ENCODE results near the gene PRDM16. TPM values are rescaled to one million over a fixed set of nuclear protein-coding genes. Genes with fewer than 3 reads are reported as not detected.

PRDM16 gene
- total RNA-seq, 1 donor = 6.5 TPM

DNA sequence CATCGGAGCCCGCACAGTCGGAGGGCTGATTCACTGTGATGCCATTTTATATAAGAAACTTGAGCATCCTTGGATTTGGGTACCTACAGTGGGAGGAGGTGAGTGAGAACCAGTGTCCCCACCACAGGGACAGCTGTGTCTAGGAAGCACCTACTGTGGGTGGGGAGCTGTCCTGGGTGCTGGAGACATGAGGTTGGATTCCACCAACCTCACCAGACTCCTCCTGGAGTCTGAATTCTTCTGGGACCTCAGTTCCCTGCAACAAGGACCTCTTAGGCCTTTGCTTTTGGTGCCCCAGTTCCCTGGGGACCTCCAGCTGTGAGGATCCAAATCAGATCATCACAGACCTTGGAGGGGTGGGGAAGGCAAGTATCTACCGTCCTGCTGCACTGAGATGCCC is 188.8 kb downstream of the PRDM16 start:
- Histone ChIP-seq H3K4me3 (ENCODE audit: insufficient read depth, low read length) (no peak overlapping the region), H3K4me2 (ENCODE audit: insufficient read depth, low read length) (no peak overlapping the region), H3K79me2 (ENCODE audit: insufficient read depth, low read length) (no peaks in the 10 kb centered on the region), H3K9me3 (ENCODE audit: low read depth, low read length) (no peaks in the 10 kb centered on the region), H3K27ac (ENCODE audit: low read depth, low read length) (no peak overlapping the region), H3K36me3 (ENCODE audit: insufficient read depth, low read length) (no peaks in the 10 kb centered on the region), H2AFZ (ENCODE audit: low read length) (no peak overlapping the region), H4K20me1 (ENCODE audit: insufficient read depth, low read length) (peaks cover 6% of the 10 kb centered on the region), H3K4me1 (ENCODE audit: insufficient read depth, low read length) (no peaks in the 10 kb centered on the region), H3K27me3 (ENCODE audit: insufficient read depth, low read length) (no peaks in the 10 kb centered on the region)
- TF ChIP-seq, protein P1, sequence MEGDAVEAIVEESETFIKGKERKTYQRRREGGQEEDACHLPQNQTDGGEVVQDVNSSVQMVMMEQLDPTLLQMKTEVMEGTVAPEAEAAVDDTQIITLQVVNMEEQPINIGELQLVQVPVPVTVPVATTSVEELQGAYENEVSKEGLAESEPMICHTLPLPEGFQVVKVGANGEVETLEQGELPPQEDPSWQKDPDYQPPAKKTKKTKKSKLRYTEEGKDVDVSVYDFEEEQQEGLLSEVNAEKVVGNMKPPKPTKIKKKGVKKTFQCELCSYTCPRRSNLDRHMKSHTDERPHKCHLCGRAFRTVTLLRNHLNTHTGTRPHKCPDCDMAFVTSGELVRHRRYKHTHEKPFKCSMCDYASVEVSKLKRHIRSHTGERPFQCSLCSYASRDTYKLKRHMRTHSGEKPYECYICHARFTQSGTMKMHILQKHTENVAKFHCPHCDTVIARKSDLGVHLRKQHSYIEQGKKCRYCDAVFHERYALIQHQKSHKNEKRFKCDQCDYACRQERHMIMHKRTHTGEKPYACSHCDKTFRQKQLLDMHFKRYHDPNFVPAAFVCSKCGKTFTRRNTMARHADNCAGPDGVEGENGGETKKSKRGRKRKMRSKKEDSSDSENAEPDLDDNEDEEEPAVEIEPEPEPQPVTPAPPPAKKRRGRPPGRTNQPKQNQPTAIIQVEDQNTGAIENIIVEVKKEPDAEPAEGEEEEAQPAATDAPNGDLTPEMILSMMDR (IDR thresholded peaks at IDR 0.05; ENCODE audit: extremely low read depth, low read depth, low read length) = no peak
- peak; percentile 82 for DNase-seq (ENCODE audit: insufficient read length, low spot score, missing footprints)

DNA sequence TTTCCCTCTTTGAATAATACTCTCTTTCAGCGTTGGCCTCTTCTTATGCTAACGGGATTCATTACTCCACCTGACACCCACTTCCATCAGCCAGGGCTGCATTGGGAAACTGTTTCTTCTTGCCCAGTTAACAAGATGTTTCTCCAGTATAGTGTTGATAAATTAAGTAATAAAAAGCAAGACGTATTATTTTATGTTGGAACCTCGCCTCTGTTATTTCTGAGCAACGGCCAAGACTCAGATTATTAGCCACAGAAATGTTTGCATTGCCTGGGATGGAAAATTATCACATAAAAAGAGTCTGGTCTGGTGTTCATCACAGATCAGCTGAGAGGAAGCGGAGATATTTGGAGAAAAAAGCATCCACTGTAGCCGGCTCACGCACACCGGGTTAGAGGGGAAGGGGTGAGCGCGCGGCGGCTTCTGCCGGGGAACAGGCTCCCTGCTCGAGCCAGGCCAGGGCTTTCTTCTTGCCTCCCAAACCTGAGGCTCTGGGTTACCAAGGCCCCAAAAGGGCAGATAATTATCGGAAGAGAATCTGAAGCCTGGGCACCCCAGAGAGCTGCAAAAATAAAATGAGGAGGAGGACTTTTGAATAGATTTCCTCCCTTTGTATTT is 189.5 kb downstream of the PRDM16 start:
- H3K36me3 ChIP-seq (ENCODE audit: insufficient read depth, low read length) = no peaks in the 10 kb centered on the region
- no peak overlapping the region for H3K4me3 ChIP-seq (ENCODE audit: insufficient read depth, low read length)
- peaks cover 7% of the 10 kb centered on the region for H4K20me1 ChIP-seq (ENCODE audit: insufficient read depth, low read length)
- no peaks in the 10 kb centered on the region for H3K4me1 ChIP-seq (ENCODE audit: insufficient read depth, low read length)
- peak; percentile 88 for DNase-seq (ENCODE audit: insufficient read length, low spot score, missing footprints)
- no peak overlapping the region for H3K4me2 ChIP-seq (ENCODE audit: insufficient read depth, low read length)
- no peaks in the 10 kb centered on the region for H3K27me3 ChIP-seq (ENCODE audit: insufficient read depth, low read length)
- no peak overlapping the region for H3K27ac ChIP-seq (ENCODE audit: low read depth, low read length)
- no peak overlapping the region for H2AFZ ChIP-seq (ENCODE audit: low read length)
- no peaks in the 10 kb centered on the region for H3K9me3 ChIP-seq (ENCODE audit: low read depth, low read length)
- TF ChIP-seq, protein P1 (IDR thresholded peaks at IDR 0.05; ENCODE audit: extremely low read depth, low read depth, low read length) = no peak
- no peaks in the 10 kb centered on the region for H3K79me2 ChIP-seq (ENCODE audit: insufficient read depth, low read length)

DNA sequence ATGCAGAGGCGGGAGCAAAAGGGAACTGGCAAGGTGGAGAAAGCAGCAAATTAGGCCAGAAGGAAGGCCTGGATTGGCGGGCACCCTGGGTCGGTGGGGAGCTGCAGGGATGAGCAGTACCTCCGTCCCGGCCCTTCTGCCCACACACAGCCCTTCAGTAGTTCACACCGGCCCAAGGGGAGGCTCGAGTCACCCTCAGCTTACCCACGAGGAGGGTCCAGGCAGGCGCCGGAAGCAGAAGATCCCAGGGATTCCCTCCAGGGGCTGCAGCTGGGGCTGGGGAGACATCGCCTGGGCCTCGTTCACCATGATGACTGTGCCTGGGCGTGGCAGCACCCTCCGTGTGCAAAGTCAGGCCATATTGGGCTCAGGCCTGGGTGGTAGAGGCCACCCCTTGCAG is 190.0 kb downstream of the PRDM16 start:
- Histone ChIP-seq H3K27me3 (ENCODE audit: insufficient read depth, low read length) (no peaks in the 10 kb centered on the region), H4K20me1 (ENCODE audit: insufficient read depth, low read length) (peaks cover 12% of the 10 kb centered on the region), H3K4me2 (ENCODE audit: insufficient read depth, low read length) (no peak overlapping the region), H3K27ac (ENCODE audit: low read depth, low read length) (no peak overlapping the region), H3K4me1 (ENCODE audit: insufficient read depth, low read length) (no peaks in the 10 kb centered on the region), H2AFZ (ENCODE audit: low read length) (no peak overlapping the region), H3K4me3 (ENCODE audit: insufficient read depth, low read length) (no peak overlapping the region), H3K36me3 (ENCODE audit: insufficient read depth, low read length) (no peaks in the 10 kb centered on the region), H3K79me2 (ENCODE audit: insufficient read depth, low read length) (no peaks in the 10 kb centered on the region), H3K9me3 (ENCODE audit: low read depth, low read length) (no peaks in the 10 kb centered on the region)
- peak; percentile 82 for DNase-seq (ENCODE audit: insufficient read length, low spot score, missing footprints)
- TF ChIP-seq, protein P1 (IDR thresholded peaks at IDR 0.05; ENCODE audit: extremely low read depth, low read depth, low read length) = no peak

DNA sequence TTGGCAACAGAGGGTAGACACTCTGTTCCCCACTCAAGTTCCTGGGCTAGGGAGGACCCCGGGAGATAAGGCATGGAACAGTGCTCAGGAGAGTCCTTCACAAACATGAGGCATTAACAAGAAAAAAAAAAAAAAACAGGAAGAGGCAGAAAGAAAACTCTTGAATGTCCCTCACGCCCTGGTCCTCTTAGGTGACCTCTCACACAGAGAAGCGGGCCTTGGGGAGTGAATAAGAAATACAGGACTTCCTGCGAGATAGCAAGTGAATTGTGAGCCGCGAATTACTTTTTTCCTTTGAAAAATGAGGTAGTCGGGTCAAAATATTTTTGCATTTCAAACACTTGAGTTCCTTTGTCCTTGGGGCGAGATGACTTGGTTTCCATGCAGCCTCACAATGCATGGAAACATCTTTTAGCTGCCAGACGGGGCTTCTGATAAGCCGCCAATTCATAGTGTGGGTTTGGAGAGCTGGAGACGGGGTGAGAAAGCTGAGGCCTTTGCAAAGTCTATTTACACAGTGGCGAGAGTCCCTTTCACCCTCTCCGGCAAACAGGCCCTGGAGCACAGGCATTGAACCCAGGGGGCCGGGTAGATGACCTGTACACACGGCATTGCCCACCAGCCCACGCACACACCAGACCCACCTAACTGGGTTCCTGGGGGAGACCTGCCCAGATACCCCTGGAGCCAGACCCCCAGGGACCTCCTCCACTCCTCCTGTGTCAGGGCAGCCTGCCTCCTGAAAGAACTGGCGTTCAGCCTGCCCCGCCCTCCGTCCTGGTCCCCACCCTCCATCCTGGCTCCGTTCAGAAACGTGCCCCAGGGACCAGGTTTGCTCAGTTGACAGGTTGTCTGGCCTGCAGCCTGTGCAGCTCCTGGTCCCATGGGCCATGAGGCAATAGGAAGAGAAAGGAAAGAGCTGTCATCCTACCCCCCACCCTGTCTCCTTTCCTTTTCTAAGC is 192.3 kb downstream of the PRDM16 start:
- Histone ChIP-seq H3K27ac (ENCODE audit: low read depth, low read length) (no peak overlapping the region), H3K79me2 (ENCODE audit: insufficient read depth, low read length) (no peaks in the 10 kb centered on the region), H3K9me3 (ENCODE audit: low read depth, low read length) (no peaks in the 10 kb centered on the region), H4K20me1 (ENCODE audit: insufficient read depth, low read length) (peaks cover 12% of the 10 kb centered on the region), H3K4me1 (ENCODE audit: insufficient read depth, low read length) (no peaks in the 10 kb centered on the region), H2AFZ (ENCODE audit: low read length) (no peak overlapping the region), H3K36me3 (ENCODE audit: insufficient read depth, low read length) (no peaks in the 10 kb centered on the region), H3K27me3 (ENCODE audit: insufficient read depth, low read length) (no peaks in the 10 kb centered on the region), H3K4me3 (ENCODE audit: insufficient read depth, low read length) (no peak overlapping the region), H3K4me2 (ENCODE audit: insufficient read depth, low read length) (no peak overlapping the region)
- DNase-seq (ENCODE audit: insufficient read length, low spot score, missing footprints) = no peak
- TF ChIP-seq, protein P1 (IDR thresholded peaks at IDR 0.05; ENCODE audit: extremely low read depth, low read depth, low read length) = no peak

Data from osteoblast (primary cell).